Motor neuron (in vitro differentiated cells): Measurements from ENCODE around the gene RFX8. TPM values are rescaled to one million over a fixed set of nuclear protein-coding genes. Genes with fewer than 3 reads are reported as not detected.
A peak's percentile ranks its signal among the peaks of the same experiment; 100 is the strongest.

Experiments
- ATAC-seq, 8 experiments: fragments of 200-7000 bp; cut with Tn5 transposase; replicated peaks in 6 of 8; 2 replicates each; pipeline ENCODE4 v1.8.0; 2021; ENCODE audit warnings: mild to moderate bottlenecking in 8 of 8, moderate library complexity in 8 of 8
- H3K27ac ChIP-seq, 2 donors: fragments of 250-450 bp; sonication (Bioruptor Pico); 2 replicates each; pipeline ENCODE4 v1.9.0; 2021; ENCODE audit warnings: antibody characterized with exemption in 2 of 2, mild to moderate bottlenecking in 2 of 2, moderate library complexity in 1 of 2
- H3K4me1 ChIP-seq, 2 donors: fragments of 250-450 bp; sonication (Bioruptor Pico); replicated peaks in 1 of 2; 2 replicates each; pipeline ENCODE4 v1.6.1; 2021; ENCODE audit warnings: antibody characterized with exemption in 2 of 2, mild to moderate bottlenecking in 2 of 2, moderate library complexity in 1 of 2
- H3K4me3 ChIP-seq, 5 donors: fragments of 250-450 bp; sonication (Bioruptor Pico); 2 replicates each; pipeline ENCODE4 v1.9.0; 2021; ENCODE audit warnings: antibody characterized with exemption in 5 of 5, mild to moderate bottlenecking in 5 of 5, moderate library complexity in 4 of 5
- WGBS, 10 experiments: fragments of 450-650 bp; shearing (Covaris generic); methylation state at CpG; one replicate each; pipeline ENCODE4 v1.0.0; 2022; 5-methylcytosine and 5-hydroxymethylcytosine counted together
- in situ Hi-C, 9 experiments: fragments of 400-800 bp; cut with MboI; loops; one replicate each; pipeline ENCODE4 v1.15.0; 2021; ENCODE audit warnings: low sequenced_read_pairs in 9 of 9, low pct_unique_long_range_greater_than_20kb in 2 of 9; ENCODE audit not compliant: unreplicated experiment in 9 of 9
- total RNA-seq, 8 experiments: library from RNA; unstranded; fragments of 300-600 nt; gene quantifications; 2 replicates each; pipeline versions ENCODE4 v1.2.3 to v1.2.4, GENCODE V29; 2022

Gene RFX8
- total RNA-seq, 8 experiments from 2014 or later = 0.14 to 0.27 (median 0.23) TPM; not detected in 4

GRCh38 chr2:101400506-101401325 lies 74.2 kb downstream of the RFX8 start:
- peak in 4 of 8 experiments; percentile 13 to 33 (median 26) for ATAC-seq
- peaks cover 28 to 42% of the 10 kb centered on the region in 2 donors for H3K4me1 ChIP-seq
- H3K4me3 ChIP-seq = no peak overlapping the region
- 33 to 94% (median 81%) methylated on average over 1 to 15 of the region's 18 CpGs; no CpG with 5 or more reads in 1 of the 10 experiments for WGBS, 10 experiments
- in situ Hi-C loops = loop anchor here in 1 of 9 experiments (25.0 kb wide), 2 partner anchors 312 to 587 kb away; partner anchors contain the start of gene IL1R2
- H3K27ac ChIP-seq = no peak overlapping the region

DNA sequence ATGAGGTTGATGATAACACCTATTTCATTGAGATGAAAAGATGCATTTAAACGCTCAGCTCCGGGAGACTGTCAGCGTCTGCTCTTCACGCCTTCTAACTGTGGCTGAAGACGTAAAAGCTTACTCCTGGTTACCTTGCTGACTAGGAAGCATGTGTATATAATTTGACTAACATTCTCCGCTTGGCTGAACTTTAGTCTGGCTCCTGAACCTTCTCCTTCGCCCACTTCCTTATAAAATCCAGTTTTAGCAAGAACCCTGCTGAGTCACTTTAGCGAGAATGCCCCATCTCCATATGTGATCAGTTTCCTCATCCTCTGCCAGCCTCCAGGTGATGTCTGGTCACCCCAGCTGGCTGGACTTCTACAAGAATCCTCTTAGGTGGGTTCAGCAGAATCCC lies 74.9 kb downstream of the RFX8 start:
- ATAC-seq = peak in 3 of 8 experiments; percentile 20 to 39 (median 39)
- H3K4me1 ChIP-seq = peaks cover 24 to 37% of the 10 kb centered on the region in 2 donors
- H3K27ac ChIP-seq = no peak overlapping the region
- 60 to 100% (median 89%) methylated on average over 1 to 8 of the region's 8 CpGs for WGBS, 10 experiments
- in situ Hi-C loops = loop anchor here in 1 of 9 experiments (25.0 kb wide), 2 partner anchors 312 to 587 kb away; partner anchors contain the start of gene IL1R2
- H3K4me3 ChIP-seq = no peak overlapping the region

DNA sequence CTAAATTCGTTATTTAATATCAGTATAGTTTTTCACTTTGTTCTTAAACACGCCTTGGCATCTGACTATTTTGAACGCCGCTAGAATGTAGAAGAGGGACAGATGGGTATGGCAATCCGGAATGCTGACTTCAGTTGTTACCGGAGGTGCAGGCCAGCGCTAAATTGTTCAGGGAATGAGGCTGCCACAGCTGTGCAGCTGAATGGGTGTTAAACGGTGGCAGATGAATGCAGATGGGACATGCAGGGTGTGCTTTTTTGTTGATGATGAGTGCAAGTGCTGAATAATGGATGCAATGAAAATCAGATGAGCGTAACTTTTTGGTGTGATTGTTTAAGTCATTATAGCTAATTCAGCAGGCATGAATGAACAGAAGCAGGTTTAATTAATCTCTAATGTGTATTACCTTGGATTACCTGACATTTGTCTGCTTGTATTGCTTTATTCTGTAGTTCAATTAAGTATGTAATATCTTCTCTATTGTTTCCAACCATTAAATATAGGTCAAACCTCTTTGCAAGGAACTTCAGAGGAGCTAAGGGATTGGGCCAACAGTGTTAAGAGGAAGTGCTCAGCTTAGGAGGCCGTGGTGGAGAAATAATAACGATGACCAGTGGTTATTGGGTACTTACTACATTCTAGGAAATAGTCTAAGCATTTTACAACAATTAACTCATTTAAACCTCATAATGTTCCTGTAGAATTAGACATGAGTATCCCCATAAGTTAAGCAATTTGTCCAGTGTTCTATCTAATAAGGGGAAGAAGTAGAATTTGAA lies 75.7 kb downstream of the RFX8 start:
- Histone ChIP-seq H3K4me1 (peaks cover 23 to 36% of the 10 kb centered on the region in 2 donors), H3K4me3 (no peak overlapping the region), H3K27ac (no peak overlapping the region)
- ATAC-seq = peak in 6 of 8 experiments; percentile 6 to 65 (median 50)
- 24 to 91% (median 54%) methylated on average over 3 to 9 of the region's 11 CpGs for WGBS, 10 experiments
- in situ Hi-C loops = no loop called here

DNA sequence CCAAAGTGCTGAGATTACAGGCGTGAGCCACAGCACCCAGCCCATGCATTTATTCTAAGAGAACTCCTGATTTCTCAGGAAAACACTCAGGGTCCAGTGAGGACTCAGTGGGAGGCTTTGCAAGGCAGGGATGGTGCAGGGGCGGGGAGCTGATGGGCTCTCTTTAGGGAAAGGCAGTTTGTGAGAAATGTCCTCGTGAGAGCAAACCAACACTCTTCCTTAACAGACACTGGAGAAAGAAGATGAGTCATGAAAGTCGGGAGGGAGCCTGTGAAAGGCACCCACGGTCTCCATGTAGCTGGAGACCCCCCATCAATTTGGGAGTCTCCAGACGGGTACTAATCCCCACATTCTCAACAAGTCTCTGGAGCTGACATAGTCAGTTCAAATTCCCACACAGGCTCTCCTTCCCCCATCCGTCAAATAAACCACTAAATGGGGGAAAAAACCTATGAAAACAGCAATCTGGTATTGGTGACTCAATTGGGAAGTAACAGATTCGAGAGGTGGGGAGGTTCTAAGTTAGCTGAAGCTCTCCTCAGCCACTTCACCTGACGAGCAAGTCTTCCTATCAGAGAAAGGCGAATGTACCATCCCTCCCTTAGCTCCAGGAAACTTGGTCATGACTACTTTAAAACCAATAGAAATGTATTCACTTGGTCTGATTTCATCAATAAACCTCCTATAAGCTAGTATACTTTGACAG lies 76.6 kb downstream of the RFX8 start:
- 66 to 100% (median 86%) methylated on average over 2 to 7 of the region's 10 CpGs; no CpG with 5 or more reads in 2 of the 10 experiments for WGBS, 10 experiments
- H3K4me3 ChIP-seq = no peak overlapping the region
- no peak overlapping the region for H3K27ac ChIP-seq
- ATAC-seq = no peak
- in situ Hi-C loops = no loop called here
- H3K4me1 ChIP-seq = peaks cover 15 to 27% of the 10 kb centered on the region in 2 donors

GRCh38 chr2:101396316-101396717 lies 78.6 kb downstream of the RFX8 start:
- peak; percentile 81 to 99 (median 89) for ATAC-seq
- WGBS, 10 experiments = 0 to 80% (median 16%) methylated on average over 1 to 2 of the region's 2 CpGs; no CpG with 5 or more reads in 2 of the 10 experiments

DNA sequence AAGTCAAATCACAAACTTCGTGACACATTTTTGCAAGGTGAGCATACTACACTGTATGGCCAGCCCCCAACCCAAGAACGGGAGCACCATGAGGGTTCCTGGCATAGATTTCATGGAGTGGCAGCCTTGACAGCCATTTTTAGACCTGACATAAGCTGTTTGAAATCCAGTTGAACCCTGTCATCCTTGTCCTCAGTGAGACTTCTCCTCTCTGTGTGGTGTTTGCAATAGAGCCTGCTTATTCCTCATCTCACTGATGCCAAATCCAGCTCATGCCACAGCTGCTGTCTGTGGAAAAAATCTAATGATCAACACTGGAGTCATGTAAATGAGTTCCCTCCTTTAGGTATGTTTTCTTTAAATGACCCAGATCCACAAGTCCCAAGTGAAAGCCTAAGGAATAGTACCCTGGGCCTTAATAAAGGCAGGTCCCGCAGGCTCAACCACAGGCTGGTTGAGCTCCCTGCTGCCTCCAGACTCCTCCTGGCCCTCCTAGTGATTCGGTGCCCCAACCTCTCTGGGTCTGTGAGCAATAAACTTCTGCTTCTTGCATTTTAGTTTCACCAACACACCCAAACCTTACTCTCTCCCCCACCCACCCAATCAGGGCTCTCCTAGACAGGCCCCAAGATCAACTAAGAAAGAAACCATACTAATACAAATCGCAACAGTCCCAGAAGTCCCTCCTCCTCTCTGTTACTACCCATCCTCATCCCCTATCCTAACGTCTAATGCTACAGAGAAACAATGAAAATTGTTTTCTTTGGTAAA lies 79.2 kb downstream of the RFX8 start:
- in situ Hi-C loops = no loop called here
- no peak overlapping the region for H3K4me3 ChIP-seq
- 30 to 100% (median 83%) methylated on average over 1 to 3 of the region's 6 CpGs; no CpG with 5 or more reads in 3 of the 10 experiments for WGBS, 10 experiments
- peak; percentile 30 to 80 (median 51) for ATAC-seq
- H3K4me1 ChIP-seq = peaks cover 14 to 25% of the 10 kb centered on the region in 2 donors
- H3K27ac ChIP-seq = no peak overlapping the region

More at GRCh38 chr2:101396316-101396717, 78.6 kb downstream of the RFX8 start:
- in situ Hi-C loops = no loop called here
- Histone ChIP-seq H3K4me1 (peaks cover 14 to 25% of the 10 kb centered on the region in 2 donors), H3K27ac (no peak overlapping the region), H3K4me3 (no peak overlapping the region)

DNA sequence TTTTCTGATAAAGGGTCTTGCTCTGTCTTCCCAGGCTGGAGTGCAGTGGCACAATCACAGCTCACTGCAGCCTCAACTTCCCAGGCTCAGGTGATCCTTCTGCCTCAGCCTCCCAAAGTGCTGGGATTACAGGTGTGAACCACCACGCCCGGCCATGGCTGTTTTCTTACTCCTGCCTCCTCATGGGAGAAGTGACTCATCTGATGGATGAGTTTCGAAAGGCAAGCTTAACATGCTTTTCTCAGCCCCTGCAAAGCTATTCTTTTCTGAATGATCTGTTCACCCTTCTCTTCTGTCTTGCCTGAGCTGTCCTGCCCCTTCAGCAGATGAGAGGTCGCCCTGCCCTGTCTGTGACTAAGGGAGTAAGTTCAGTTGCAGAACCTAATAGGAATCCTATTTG lies 86.7 kb downstream of the RFX8 start:
- Histone ChIP-seq H3K4me1 (peaks cover 0 to 4% of the 10 kb centered on the region in 2 donors), H3K27ac (no peak overlapping the region), H3K4me3 (no peak overlapping the region)
- WGBS, 10 experiments = 0 to 50% (median 19%) methylated on average over 1 to 4 of the region's 4 CpGs
- peak in 5 of 8 experiments; percentile 7 to 30 (median 26) for ATAC-seq
- in situ Hi-C loops = no loop called here

DNA sequence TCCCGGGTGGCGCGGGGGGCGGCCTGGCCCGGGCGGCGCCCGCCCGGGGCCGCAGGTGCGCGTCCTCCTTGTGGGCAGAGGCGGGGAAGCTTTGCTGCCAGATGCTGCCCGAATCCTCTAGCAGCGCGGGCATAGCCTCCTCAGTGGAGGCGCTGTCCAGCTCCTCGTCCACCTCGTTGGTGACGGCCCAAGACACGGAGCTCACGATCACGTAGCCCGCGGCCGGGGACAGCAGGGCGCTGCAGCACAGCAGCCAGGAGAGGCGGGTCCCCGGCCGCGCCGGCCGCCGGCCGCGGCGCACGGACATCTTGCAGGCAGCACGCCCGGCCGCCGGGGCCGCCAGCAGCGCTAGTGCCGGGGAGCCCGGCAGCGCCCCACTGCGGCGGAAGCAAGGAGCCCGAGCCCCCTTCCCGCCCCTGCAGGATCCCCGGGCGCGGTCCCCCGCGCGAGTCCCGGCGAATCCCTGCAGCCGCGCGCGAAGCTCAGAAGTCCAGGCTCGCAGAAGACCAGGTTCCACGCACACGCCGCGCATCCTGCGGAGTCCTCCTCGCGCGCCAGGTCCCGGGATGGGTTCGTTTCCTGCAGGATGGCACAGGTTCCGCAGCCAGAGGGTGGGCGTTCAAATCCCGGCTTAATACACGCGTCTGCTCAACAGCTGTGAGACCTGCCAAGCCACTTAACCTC lies 87.6 kb downstream of the RFX8 start, which contains the start of gene CREG2:
CREG2 (minus strand) TSS at position 353 of the 684 bp plus-strand sequence; CDS start at position 307, 46 bp downstream.
- ATAC-seq = peak; percentile 89 to 96 (median 92)
- in situ Hi-C loops = no loop called here
- peak within 1 kb of the TSS; percentile 45 to 67 for H3K27ac ChIP-seq
- WGBS, 10 experiments = 0% methylated on average over 1 to 6 of the region's 79 CpGs; no CpG with 5 or more reads in 8 of the 10 experiments
- H3K4me1 ChIP-seq = peaks cover 0 to 4% of the 10 kb centered on the region in 2 donors
- H3K4me3 ChIP-seq = peak within 1 kb of the TSS; percentile 48 to 69 (median 62)

DNA sequence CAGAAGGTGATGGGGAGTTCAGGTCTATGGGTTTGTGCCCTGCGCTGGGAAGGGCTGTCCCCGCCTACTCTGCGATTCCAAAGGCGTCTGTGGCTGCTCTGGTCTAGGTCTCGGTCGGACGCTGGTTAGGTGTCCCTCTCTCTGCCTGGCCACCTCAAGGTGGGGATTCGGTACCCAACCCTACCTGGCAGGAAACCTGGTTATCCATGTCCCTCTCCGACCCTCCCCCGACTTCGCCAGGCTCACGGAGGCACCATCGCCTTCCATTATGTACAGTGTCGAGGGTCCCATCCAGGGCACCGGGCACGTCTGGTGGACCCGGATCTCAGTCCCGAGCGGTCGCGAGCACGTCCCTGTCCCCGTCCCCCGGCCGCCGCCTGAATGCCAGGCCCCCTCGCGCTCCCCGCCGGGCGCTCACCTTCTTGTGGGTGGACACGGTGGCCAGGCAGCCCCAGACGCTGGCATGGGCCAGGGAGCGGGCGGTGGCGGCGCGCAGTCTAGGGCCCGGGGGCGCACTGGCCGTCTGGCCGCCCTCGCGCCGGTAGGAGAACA lies 88.2 kb downstream of the RFX8 start:
- peak overlapping the region; percentile 45 to 67 for H3K27ac ChIP-seq
- peaks cover 0 to 4% of the 10 kb centered on the region in 2 donors for H3K4me1 ChIP-seq
- in situ Hi-C loops = no loop called here
- WGBS, 10 experiments = 0 to 48% (median 11%) methylated on average over 2 to 6 of the region's 45 CpGs; no CpG with 5 or more reads in 6 of the 10 experiments
- ATAC-seq = peak in 7 of 8 experiments; percentile 5 to 73 (median 30)
- peak overlapping the region; percentile 48 to 69 (median 62) for H3K4me3 ChIP-seq

- H3K27ac ChIP-seq = no peak overlapping the region
- peaks cover 0 to 4% of the 10 kb centered on the region in 2 donors for H3K4me1 ChIP-seq
- 50 to 83% (median 69%) methylated on average over 1 to 7 of the region's 7 CpGs; no CpG with 5 or more reads in 1 of the 10 experiments for WGBS, 10 experiments
- in situ Hi-C loops = no loop called here
- H3K4me3 ChIP-seq = no peak overlapping the region
- ATAC-seq = no peak
These were observed 91.8 kb downstream of the RFX8 start for GRCh38 chr2:101383016-101383541.

GRCh38 chr2:101382442-101382841 lies 92.5 kb downstream of the RFX8 start:
- Histone ChIP-seq H3K4me3 (no peak overlapping the region), H3K4me1 (peaks cover 0 to 4% of the 10 kb centered on the region in 2 donors), H3K27ac (no peak overlapping the region)
- ATAC-seq = no peak
- WGBS, 10 experiments = 30 to 100% (median 67%) methylated on average over 1 to 2 of the region's 2 CpGs; no CpG with 5 or more reads in 3 of the 10 experiments
- in situ Hi-C loops = no loop called here
